ENCODE results near the gene SOD1. TPM values are rescaled to one million over a fixed set of nuclear protein-coding genes. Genes with fewer than 3 reads are reported as not detected.

The SOD1 gene
- total RNA-seq, 4 donors from 2014 or later = 129 to 222 (median 185) TPM

GRCh38 chr21:31688603-31689368, 29.3 kb downstream of the SOD1 start:
- no peak for TF ChIP-seq POLR2A (IDR thresholded peaks at IDR 0.05)
- TF ChIP-seq CTCF (IDR thresholded peaks at IDR 0.05) = no peak
- TF ChIP-seq EP300 (IDR thresholded peaks at IDR 0.05) = no peak
- no peaks in the 10 kb centered on the region for H3K27me3 ChIP-seq
- H3K27ac ChIP-seq = no peak overlapping the region
- WGBS, 2 donors = 82 to 83% methylated on average over 5 of the region's 5 CpGs
- no peak for DNase-seq (ENCODE audit: low spot score in 2 of 2)
- peaks cover 0 to 97% (median 14%) of the 10 kb centered on the region in 3 donors for H3K36me3 ChIP-seq
- H3K9me3 ChIP-seq = no peaks in the 10 kb centered on the region
- H3K4me3 ChIP-seq = no peak overlapping the region
- H3K4me1 ChIP-seq = no peaks in the 10 kb centered on the region

- TF ChIP-seq EP300 (IDR thresholded peaks at IDR 0.05) = no peak
- TF ChIP-seq CTCF (IDR thresholded peaks at IDR 0.05) = no peak
- no peak for TF ChIP-seq POLR2A (IDR thresholded peaks at IDR 0.05)
- no peaks in the 10 kb centered on the region for H3K4me1 ChIP-seq
- H3K27me3 ChIP-seq = no peaks in the 10 kb centered on the region
- 96 to 97% methylated on average over 16 of the region's 16 CpGs for WGBS, 2 donors
- peaks cover 0 to 83% (median 22%) of the 10 kb centered on the region in 3 donors for H3K36me3 ChIP-seq
- no peak for DNase-seq (ENCODE audit: low spot score in 2 of 2)
- H3K27ac ChIP-seq = no peak overlapping the region
- no peaks in the 10 kb centered on the region for H3K9me3 ChIP-seq
- no peak overlapping the region for H3K4me3 ChIP-seq
Observed at GRCh38 chr21:31693222-31693621, 33.7 kb downstream of the SOD1 start.

DNA sequence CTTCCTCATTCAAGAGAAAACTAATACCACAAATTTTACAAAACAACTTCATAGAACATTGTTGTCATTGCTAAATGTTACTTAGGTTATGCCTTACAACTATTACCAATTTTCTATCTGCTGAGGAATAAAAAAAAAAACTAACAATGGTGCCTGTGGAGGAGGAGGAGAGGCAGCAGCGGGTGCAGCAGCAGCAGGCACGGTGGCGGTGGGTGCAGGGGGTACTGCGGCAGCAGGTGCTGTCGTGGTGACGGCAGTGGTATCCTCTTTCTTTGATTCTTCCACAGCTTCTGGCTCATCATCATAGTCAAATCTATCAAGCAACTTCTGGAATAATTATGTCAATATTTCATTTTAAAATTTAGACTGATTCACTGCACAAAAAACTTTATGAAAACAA, 36.9 kb downstream of the SOD1 start:
- no peak for DNase-seq (ENCODE audit: low spot score in 2 of 2)
- Histone ChIP-seq H3K27ac (no peak overlapping the region), H3K4me3 (no peak overlapping the region), H3K4me1 (no peaks in the 10 kb centered on the region), H3K27me3 (no peaks in the 10 kb centered on the region), H3K9me3 (no peaks in the 10 kb centered on the region), H3K36me3 (peaks cover 0 to 78% (median 22%) of the 10 kb centered on the region in 3 donors)
- WGBS, 2 donors = 93 to 95% methylated on average over 6 of the region's 6 CpGs
- no peak for TF ChIP-seq POLR2A (IDR thresholded peaks at IDR 0.05)
- no peak for TF ChIP-seq CTCF (IDR thresholded peaks at IDR 0.05)
- no peak for TF ChIP-seq EP300 (IDR thresholded peaks at IDR 0.05)

- peaks cover 0 to 81% (median 11%) of the 10 kb centered on the region in 3 donors for H3K36me3 ChIP-seq
- no peaks in the 10 kb centered on the region for H3K9me3 ChIP-seq
- no peak for DNase-seq (ENCODE audit: low spot score in 2 of 2)
- no peak for TF ChIP-seq POLR2A (IDR thresholded peaks at IDR 0.05)
- TF ChIP-seq CTCF (IDR thresholded peaks at IDR 0.05) = no peak
- no peak for TF ChIP-seq EP300 (IDR thresholded peaks at IDR 0.05)
- no peak overlapping the region for H3K27ac ChIP-seq
- no peak overlapping the region for H3K4me3 ChIP-seq
- no peaks in the 10 kb centered on the region for H3K27me3 ChIP-seq
- no peaks in the 10 kb centered on the region for H3K4me1 ChIP-seq
Observed at GRCh38 chr21:31698461-31698860, 39.0 kb downstream of the SOD1 start.

DNA sequence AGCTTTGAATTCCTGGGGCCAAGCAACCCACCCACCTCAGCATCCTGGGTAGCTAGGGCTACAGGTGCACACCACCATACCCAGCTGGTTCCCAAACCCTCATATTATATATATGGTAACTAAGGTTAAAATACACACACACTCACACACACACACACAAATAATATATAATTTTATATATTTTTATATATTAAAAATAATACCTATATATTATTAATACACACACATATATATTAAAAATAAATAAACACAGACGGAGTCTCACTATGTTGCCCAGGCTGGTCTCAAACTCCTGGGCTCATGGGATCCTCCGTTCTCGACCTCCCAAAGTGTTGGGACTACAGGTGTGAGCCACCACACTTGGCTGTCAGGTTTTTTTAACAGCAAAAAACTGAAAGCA, 40.5 kb downstream of the SOD1 start:
- Histone ChIP-seq H3K9me3 (no peaks in the 10 kb centered on the region), H3K4me3 (no peak overlapping the region), H3K27ac (no peak overlapping the region), H3K4me1 (no peaks in the 10 kb centered on the region), H3K36me3 (peaks cover 0 to 67% (median 0%) of the 10 kb centered on the region in 3 donors), H3K27me3 (no peaks in the 10 kb centered on the region)
- WGBS, 2 donors = 96% methylated on average over 3 of the region's 3 CpGs
- TF ChIP-seq POLR2A (IDR thresholded peaks at IDR 0.05) = no peak
- TF ChIP-seq CTCF (IDR thresholded peaks at IDR 0.05) = no peak
- TF ChIP-seq EP300 (IDR thresholded peaks at IDR 0.05) = no peak
- DNase-seq (ENCODE audit: low spot score in 2 of 2) = no peak

Measured in tibial nerve (tissue), 4 donors.